H1 (cell line): Measurements from ENCODE around the gene P3H2. TPM values are rescaled to one million over a fixed set of nuclear protein-coding genes. Genes with fewer than 3 reads are reported as not detected.

Source experiments
- ATF2 ChIP-seq: IDR thresholded peaks from 2 replicates; pipeline ENCODE4 v1.6.1; 2012; ENCODE audit warnings: low read length, inconsistent platforms
- BACH1 ChIP-seq: IDR thresholded peaks from 2 replicates; pipeline ENCODE4 v1.6.1; 2012; ENCODE audit warnings: low read length, improper control_type of control experiment
- CHD1 ChIP-seq: IDR thresholded peaks from 2 replicates; pipeline ENCODE4 v1.6.1; 2012; ENCODE audit warnings: low read depth, low read length, improper control_type of control experiment
- POU5F1 ChIP-seq: IDR thresholded peaks from 2 replicates; pipeline ENCODE4 v1.6.1; 2011; ENCODE audit warnings: low read depth, mild to moderate bottlenecking, low read length, moderate library complexity
- SP2 ChIP-seq: IDR thresholded peaks from 2 replicates; pipeline ENCODE4 v1.6.1; 2012; ENCODE audit warnings: mild to moderate bottlenecking, low read length, inconsistent platforms
- USF2 ChIP-seq: IDR thresholded peaks from 2 replicates; pipeline ENCODE4 v1.6.1; 2011; ENCODE audit warnings: low read length, improper control_type of control experiment
- ZNF274 ChIP-seq: IDR thresholded peaks from 2 replicates; pipeline ENCODE4 v1.7.0; 2012; ENCODE audit warnings: low read length, borderline replicate concordance; ENCODE audit errors: extremely low read depth
- polyA plus RNA-seq, 7 experiments: library from polyadenylated mRNA; depleted of rRNA in 3 of 7; stranded (reverse) in 5 of 7; unstranded in 2 of 7; fragments of >200 nt in 5 of 7; fragments of 200-250 nt in 2 of 7; gene quantifications; 1 replicate in 5 of 7; 2 replicates in 1 of 7; 4 replicates in 1 of 7; pipeline versions ENCODE4 v1.2.1 to v1.2.3, GENCODE V29; 2011 to 2013; ENCODE audit warnings: missing spikeins in 2 of 7, mixed read lengths in 2 of 7
- total RNA-seq: library from RNA; stranded (reverse); fragmentation: NEBNext Ultra II Directional; extraction: Animal tissue kit (Norgen Biotek cat#: 25700); gene quantifications from 2 replicates; pipeline ENCODE4 v1.2.1, GENCODE V29; 2021

The P3H2 gene
- total and polyA plus RNA-seq, 2 of the 8 experiments (the other 6 are each of a cell fraction or from before 2014, with no cell fraction given) = 40.5 to 60.4 TPM

GRCh38 chr3:190005343-190006113 lies 115.2 kb downstream of the P3H2 start (continued):
- TF ChIP-seq BACH1 (no peak), USF2 (no peak), ATF2 (no peak), SP2 (no peak), CHD1 (no peak), ZNF274 (no peak), POU5F1 (no peak)
